A549 (cell line): ENCODE data around the gene PLCB1. TPM values are rescaled to one million over a fixed set of nuclear protein-coding genes. Genes with fewer than 3 reads are reported as not detected.

Experiments
- ATAC-seq, 2 experiments: fragments of 200-7000 bp in 1 of 2; fragments of >200 bp in 1 of 2; cut with Nextera tagmentation in 1 of 2; cut with Tn5 transposase in 1 of 2; 3 replicates each; pipeline versions ENCODE4 v1.8.0 to v1.9.1; 2018 to 2020; ENCODE audit warnings: mild to moderate bottlenecking in 1 of 2, moderate library complexity in 1 of 2
- CTCF ChIA-PET: fragments of 300-600 bp; sonication (Branson Sonifier 250); formaldehyde crosslinking; extraction: SDS; loops from one replicate; lab custom pipeline; 2021; ENCODE audit warnings: antibody characterized with exemption, inconsistent platforms; lab: Yijun Ruan, JAX
- POLR2A ChIA-PET: fragments of 350-600 bp; formaldehyde crosslinking; extraction: SDS; loops from one replicate; lab custom pipeline; 2021; ENCODE audit warnings: antibody characterized with exemption, inconsistent platforms; lab: Yijun Ruan, JAX
- DNase-seq, 2 experiments: peaks; one replicate each; pipeline versions ENCODE4 v3.0.0 to v3.0.0-alpha.2; 2011 to 2016; ENCODE audit warnings: low read depth in 1 of 2, low spot score in 1 of 2
- FAIRE-seq: peaks from 2 replicates; lab custom pipeline; 2011; peaks lifted over from hg19 to GRCh38; lab: Jason Lieb, UNC
- H3K27ac ChIP-seq, 2 experiments: fragments of >200 bp; sonication (Bioruptor Twin); formaldehyde crosslinking; 3 replicates each; pipeline ENCODE4 v1.5.1; 2016 to 2017
- H3K4me1 ChIP-seq: fragments of >200 bp; sonication (Bioruptor Twin); formaldehyde crosslinking; 3 replicates; pipeline ENCODE4 v1.6.1; 2016
- H3K4me2 ChIP-seq: fragments of >200 bp; sonication (Bioruptor Twin); formaldehyde crosslinking; 3 replicates; pipeline ENCODE4 v1.6.1; 2016
- H3K4me3 ChIP-seq: fragments of >200 bp; sonication (Bioruptor Twin); formaldehyde crosslinking; 3 replicates; pipeline ENCODE4 v1.5.1; 2016
- H3K9me3 ChIP-seq: fragments of >200 bp; sonication (Bioruptor Twin); formaldehyde crosslinking; 3 replicates; pipeline ENCODE4 v1.6.1; 2016
- CBX2 ChIP-seq: fragments of 200-600 bp; sonication (generic); IDR thresholded peaks from 2 replicates; pipeline ENCODE4 v1.6.1; 2016; ENCODE audit warnings: low read depth, mild to moderate bottlenecking, borderline replicate concordance
- CHD4 ChIP-seq: fragments of 200-600 bp; sonication (generic); IDR thresholded peaks from 2 replicates; pipeline ENCODE4 v1.6.1; 2016; ENCODE audit warnings: antibody characterized with exemption, mild to moderate bottlenecking, borderline replicate concordance
- EHMT2 ChIP-seq: fragments of 200-600 bp; sonication (generic); IDR thresholded peaks from 2 replicates; pipeline ENCODE4 v1.6.1; 2016; ENCODE audit warnings: antibody characterized with exemption, low read depth, mild to moderate bottlenecking, moderate library complexity
- EP300 ChIP-seq, 2 experiments: fragments of >200 bp; sonication (Bioruptor Twin); formaldehyde crosslinking; IDR thresholded peaks; 2 replicates in 1 of 2; 3 replicates in 1 of 2; pipeline ENCODE4 v1.6.1; 2016 to 2017
- ESRRA ChIP-seq: fragments of 150-350 bp; IDR thresholded peaks from 2 replicates; pipeline ENCODE4 v1.6.1; 2014; ENCODE audit warnings: mild to moderate bottlenecking, low read length, borderline replicate concordance
- FOSB ChIP-seq: fragments of 250-450 bp; sonication (Bioruptor Pico); IDR thresholded peaks from 2 replicates; pipeline ENCODE4 v1.5.0; 2020; ENCODE audit warnings: mild to moderate bottlenecking, moderate library complexity
- FOSL2 ChIP-seq, 2 experiments: fragments of 450-650 bp in 1 of 2; fragments of >200 bp in 1 of 2; sonication (Bioruptor Twin) in 1 of 2; formaldehyde crosslinking; IDR thresholded peaks; 2 replicates each; pipeline versions ENCODE4 v1.5.0 to v1.6.1; 2016 to 2020; ENCODE audit warnings: mild to moderate bottlenecking in 1 of 2, moderate library complexity in 1 of 2
- HOXA7 ChIP-seq: fragments of 250-450 bp; sonication (Bioruptor Pico); IDR thresholded peaks from 2 replicates; pipeline ENCODE4 v1.5.0; 2020; ENCODE audit warnings: mild to moderate bottlenecking, moderate library complexity
- MAZ ChIP-seq: fragments of 150-350 bp; IDR thresholded peaks from 2 replicates; pipeline ENCODE4 v1.6.1; 2014; ENCODE audit warnings: antibody characterized with exemption, low read depth, low read length, borderline replicate concordance
- MYC ChIP-seq: IDR thresholded peaks from 2 replicates; pipeline ENCODE4 v1.6.1; 2012; ENCODE audit warnings: mild to moderate bottlenecking, inconsistent platforms, low read length, improper control_type of control experiment, borderline replicate concordance
- NR3C1 ChIP-seq: fragments of >200 bp; sonication (Bioruptor Twin); formaldehyde crosslinking; IDR thresholded peaks from 3 replicates; pipeline ENCODE4 v1.6.1; 2017
- POLR2AphosphoS2 ChIP-seq: conservative IDR thresholded peaks from 2 replicates; pipeline ENCODE4 v1.6.1; 2012; ENCODE audit warnings: low read length, improper control_type of control experiment, inconsistent platforms
- RAD21 ChIP-seq, 2 experiments: fragments of >200 bp in 1 of 2; sonication (Bioruptor Twin) in 1 of 2; formaldehyde crosslinking in 1 of 2; IDR thresholded peaks in 1 of 2; conservative IDR thresholded peaks in 1 of 2; 2 replicates in 1 of 2; 3 replicates in 1 of 2; pipeline ENCODE4 v1.6.1; 2012 to 2018; ENCODE audit warnings: inconsistent platforms in 1 of 2
- RARB ChIP-seq: fragments of 250-450 bp; sonication (Bioruptor Pico); IDR thresholded peaks from 2 replicates; pipeline ENCODE4 v1.8.0; 2021; ENCODE audit warnings: mild to moderate bottlenecking, moderate library complexity
- RCOR1 ChIP-seq: fragments of 150-350 bp; IDR thresholded peaks from 2 replicates; pipeline ENCODE4 v1.6.1; 2014; ENCODE audit warnings: antibody characterized with exemption, low read length, low read depth
- SREBF2 ChIP-seq: fragments of 450-650 bp; IDR thresholded peaks from 2 replicates; pipeline ENCODE4 v1.6.1; 2014; ENCODE audit warnings: mild to moderate bottlenecking, moderate library complexity
- TP53 ChIP-seq: fragments of 250-450 bp; sonication (Bioruptor Pico); IDR thresholded peaks from 2 replicates; pipeline ENCODE4 v1.5.0; 2021; ENCODE audit warnings: mild to moderate bottlenecking, moderate library complexity
- ZC3H11A ChIP-seq: fragments of 450-650 bp; IDR thresholded peaks from 2 replicates; pipeline ENCODE4 v1.6.1; 2014; ENCODE audit warnings: antibody characterized with exemption, mild to moderate bottlenecking
- ZSCAN20 ChIP-seq: fragments of 250-450 bp; sonication (Bioruptor Pico); IDR thresholded peaks from 2 replicates; pipeline ENCODE4 v1.8.0; 2022; ENCODE audit warnings: mild to moderate bottlenecking, moderate library complexity
- WGBS: methylation state at CpG from one replicate; pipeline ENCODE4 v1.1.6; 2017; ENCODE audit errors: missing lambda C conversion rate; 5-methylcytosine and 5-hydroxymethylcytosine counted together
- polyA plus RNA-seq, 4 experiments: library from polyadenylated mRNA; depleted of rRNA in 3 of 4; stranded (reverse); fragments of >200 nt; fragmentation: RNase III in 1 of 4; extraction: RNeasy Plus Mini Kit Qiagen cat#74134 plus additional on column Dnase treatment in 1 of 4; gene quantifications; 2 replicates in 3 of 4; 3 replicates in 1 of 4; pipeline ENCODE4 v1.2.3, GENCODE V29; 2011 to 2017
- TF ChIP-seq, protein P1 (sequence below): fragments of >200 bp; sonication (Bioruptor Twin); formaldehyde crosslinking; IDR thresholded peaks from 3 replicates; pipeline ENCODE4 v1.6.1; 2016
- TF ChIP-seq, protein P2 (sequence below): IDR thresholded peaks from 2 replicates; pipeline ENCODE4 v1.6.1; 2012
- TF ChIP-seq, protein P3 (sequence below): fragments of >200 bp; sonication (Bioruptor Twin); formaldehyde crosslinking; IDR thresholded peaks from 3 replicates; pipeline ENCODE4 v1.5.1; 2016
- TF ChIP-seq, protein P4 (sequence below): fragments of 250-450 bp; sonication (Bioruptor Pico); IDR thresholded peaks from 2 replicates; pipeline ENCODE4 v1.5.0; 2021; ENCODE audit warnings: mild to moderate bottlenecking, moderate library complexity, borderline replicate concordance
- TF ChIP-seq, protein P5 (sequence below): fragments of 450-650 bp; IDR thresholded peaks from 2 replicates; pipeline ENCODE4 v1.6.1; 2014; ENCODE audit warnings: antibody characterized with exemption
- TF ChIP-seq, protein P6 (sequence below): IDR thresholded peaks from 2 replicates; pipeline ENCODE4 v1.6.1; 2012; ENCODE audit warnings: low read depth, borderline replicate concordance
- TF ChIP-seq, protein P7 (sequence below): fragments of 250-450 bp; sonication (Bioruptor Pico); IDR thresholded peaks from 2 replicates; pipeline ENCODE4 v1.5.0; 2020; ENCODE audit warnings: low read depth, mild to moderate bottlenecking, moderate library complexity

Gene PLCB1
- polyA plus RNA-seq, 2 of the 4 experiments (the other 2 are of a cell fraction): 0.97 to 6.3 TPM

DNA sequence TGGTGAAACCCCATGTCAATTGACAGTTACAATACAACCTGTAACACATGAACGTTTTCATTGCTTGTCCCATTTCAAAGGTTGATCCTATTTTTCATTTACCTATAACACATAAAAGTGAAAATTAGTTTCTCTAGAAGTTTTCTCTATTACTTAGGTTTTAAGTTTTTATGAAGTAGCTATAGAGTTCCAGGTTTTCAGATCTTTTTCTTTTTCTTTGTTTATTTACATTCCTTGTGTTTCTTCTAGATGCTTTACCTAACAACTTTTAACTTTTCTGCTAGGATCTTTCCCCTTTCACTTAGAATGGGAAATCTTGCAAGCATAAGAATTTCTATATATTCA is 232.6 kb downstream of the PLCB1 start:
- POLR2A ChIA-PET: no interaction called here
- Histone ChIP-seq H3K4me2 (no peak overlapping the region), H3K9me3 (no peaks in the 10 kb centered on the region), H3K4me3 (no peak overlapping the region), H3K4me1 (no peaks in the 10 kb centered on the region), H3K27ac (no peak overlapping the region)
- ATAC-seq: no peak
- 4% methylated on average over 1 of the region's 1 CpG for WGBS
- TF ChIP-seq FOSL2 (IDR thresholded peaks at IDR 0.05) (no peak), FOSL2 (CRISPR knock-in tag; IDR thresholded peaks at IDR 0.05) (no peak), ZSCAN20 (no peak)
- CTCF ChIA-PET: no interaction called here
- FAIRE-seq: peak; percentile 63
- no peak for DNase-seq

DNA sequence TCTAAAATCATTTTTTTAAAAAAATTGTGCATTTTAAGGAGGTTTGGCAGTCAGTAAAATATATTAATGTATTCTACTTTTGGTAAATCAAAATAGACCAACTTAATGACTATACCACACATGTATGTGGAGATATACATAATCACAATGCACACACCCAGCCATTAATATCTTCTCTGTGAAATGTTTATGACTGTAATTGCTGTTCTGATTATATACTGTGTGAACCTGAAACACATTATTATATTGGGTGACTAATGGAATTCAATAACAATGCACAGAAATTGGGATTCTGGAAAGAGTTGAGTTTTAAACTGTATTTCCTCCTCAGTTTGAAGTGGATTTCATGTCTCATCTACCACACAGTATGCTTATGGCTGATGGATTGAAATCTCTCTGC is 233.6 kb downstream of the PLCB1 start:
- ChIA-PET CTCF (no interaction called here), POLR2A (no interaction called here)
- Histone ChIP-seq H3K27ac (no peak overlapping the region), H3K4me3 (no peak overlapping the region), H3K9me3 (no peaks in the 10 kb centered on the region), H3K4me2 (no peak overlapping the region), H3K4me1 (no peaks in the 10 kb centered on the region)
- no peak for ATAC-seq
- DNase-seq: no peak
- no peak for FAIRE-seq
- TF ChIP-seq ZC3H11A (no peak), CBX2 (no peak), ESRRA (no peak), FOSB (CRISPR knock-in tag) (no peak), CHD4 (no peak), TP53 (CRISPR knock-in tag) (no peak), RAD21 (conservative IDR thresholded peaks at IDR 0.05 in 1 of 2, IDR thresholded peaks at IDR 0.05 in 1 of 2) (no peak), MYC (no peak), RCOR1 (no peak), POLR2AphosphoS2 (no peak), NR3C1 (no peak)
- TF ChIP-seq, protein P1, sequence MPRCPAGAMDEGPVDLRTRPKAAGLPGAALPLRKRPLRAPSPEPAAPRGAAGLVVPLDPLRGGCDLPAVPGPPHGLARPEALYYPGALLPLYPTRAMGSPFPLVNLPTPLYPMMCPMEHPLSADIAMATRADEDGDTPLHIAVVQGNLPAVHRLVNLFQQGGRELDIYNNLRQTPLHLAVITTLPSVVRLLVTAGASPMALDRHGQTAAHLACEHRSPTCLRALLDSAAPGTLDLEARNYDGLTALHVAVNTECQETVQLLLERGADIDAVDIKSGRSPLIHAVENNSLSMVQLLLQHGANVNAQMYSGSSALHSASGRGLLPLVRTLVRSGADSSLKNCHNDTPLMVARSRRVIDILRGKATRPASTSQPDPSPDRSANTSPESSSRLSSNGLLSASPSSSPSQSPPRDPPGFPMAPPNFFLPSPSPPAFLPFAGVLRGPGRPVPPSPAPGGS: no peak
- TF ChIP-seq, protein P2, sequence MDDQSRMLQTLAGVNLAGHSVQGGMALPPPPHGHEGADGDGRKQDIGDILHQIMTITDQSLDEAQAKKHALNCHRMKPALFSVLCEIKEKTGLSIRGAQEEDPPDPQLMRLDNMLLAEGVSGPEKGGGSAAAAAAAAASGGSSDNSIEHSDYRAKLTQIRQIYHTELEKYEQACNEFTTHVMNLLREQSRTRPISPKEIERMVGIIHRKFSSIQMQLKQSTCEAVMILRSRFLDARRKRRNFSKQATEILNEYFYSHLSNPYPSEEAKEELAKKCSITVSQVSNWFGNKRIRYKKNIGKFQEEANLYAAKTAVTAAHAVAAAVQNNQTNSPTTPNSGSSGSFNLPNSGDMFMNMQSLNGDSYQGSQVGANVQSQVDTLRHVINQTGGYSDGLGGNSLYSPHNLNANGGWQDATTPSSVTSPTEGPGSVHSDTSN: no peak
- TF ChIP-seq, protein P3, sequence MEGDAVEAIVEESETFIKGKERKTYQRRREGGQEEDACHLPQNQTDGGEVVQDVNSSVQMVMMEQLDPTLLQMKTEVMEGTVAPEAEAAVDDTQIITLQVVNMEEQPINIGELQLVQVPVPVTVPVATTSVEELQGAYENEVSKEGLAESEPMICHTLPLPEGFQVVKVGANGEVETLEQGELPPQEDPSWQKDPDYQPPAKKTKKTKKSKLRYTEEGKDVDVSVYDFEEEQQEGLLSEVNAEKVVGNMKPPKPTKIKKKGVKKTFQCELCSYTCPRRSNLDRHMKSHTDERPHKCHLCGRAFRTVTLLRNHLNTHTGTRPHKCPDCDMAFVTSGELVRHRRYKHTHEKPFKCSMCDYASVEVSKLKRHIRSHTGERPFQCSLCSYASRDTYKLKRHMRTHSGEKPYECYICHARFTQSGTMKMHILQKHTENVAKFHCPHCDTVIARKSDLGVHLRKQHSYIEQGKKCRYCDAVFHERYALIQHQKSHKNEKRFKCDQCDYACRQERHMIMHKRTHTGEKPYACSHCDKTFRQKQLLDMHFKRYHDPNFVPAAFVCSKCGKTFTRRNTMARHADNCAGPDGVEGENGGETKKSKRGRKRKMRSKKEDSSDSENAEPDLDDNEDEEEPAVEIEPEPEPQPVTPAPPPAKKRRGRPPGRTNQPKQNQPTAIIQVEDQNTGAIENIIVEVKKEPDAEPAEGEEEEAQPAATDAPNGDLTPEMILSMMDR: no peak
- TF ChIP-seq, protein P4, sequence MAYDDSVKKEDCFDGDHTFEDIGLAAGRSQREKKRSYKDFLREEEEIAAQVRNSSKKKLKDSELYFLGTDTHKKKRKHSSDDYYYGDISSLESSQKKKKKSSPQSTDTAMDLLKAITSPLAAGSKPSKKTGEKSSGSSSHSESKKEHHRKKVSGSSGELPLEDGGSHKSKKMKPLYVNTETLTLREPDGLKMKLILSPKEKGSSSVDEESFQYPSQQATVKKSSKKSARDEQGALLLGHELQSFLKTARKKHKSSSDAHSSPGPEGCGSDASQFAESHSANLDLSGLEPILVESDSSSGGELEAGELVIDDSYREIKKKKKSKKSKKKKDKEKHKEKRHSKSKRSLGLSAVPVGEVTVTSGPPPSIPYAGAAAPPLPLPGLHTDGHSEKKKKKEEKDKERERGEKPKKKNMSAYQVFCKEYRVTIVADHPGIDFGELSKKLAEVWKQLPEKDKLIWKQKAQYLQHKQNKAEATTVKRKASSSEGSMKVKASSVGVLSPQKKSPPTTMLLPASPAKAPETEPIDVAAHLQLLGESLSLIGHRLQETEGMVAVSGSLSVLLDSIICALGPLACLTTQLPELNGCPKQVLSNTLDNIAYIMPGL: no peak

DNA sequence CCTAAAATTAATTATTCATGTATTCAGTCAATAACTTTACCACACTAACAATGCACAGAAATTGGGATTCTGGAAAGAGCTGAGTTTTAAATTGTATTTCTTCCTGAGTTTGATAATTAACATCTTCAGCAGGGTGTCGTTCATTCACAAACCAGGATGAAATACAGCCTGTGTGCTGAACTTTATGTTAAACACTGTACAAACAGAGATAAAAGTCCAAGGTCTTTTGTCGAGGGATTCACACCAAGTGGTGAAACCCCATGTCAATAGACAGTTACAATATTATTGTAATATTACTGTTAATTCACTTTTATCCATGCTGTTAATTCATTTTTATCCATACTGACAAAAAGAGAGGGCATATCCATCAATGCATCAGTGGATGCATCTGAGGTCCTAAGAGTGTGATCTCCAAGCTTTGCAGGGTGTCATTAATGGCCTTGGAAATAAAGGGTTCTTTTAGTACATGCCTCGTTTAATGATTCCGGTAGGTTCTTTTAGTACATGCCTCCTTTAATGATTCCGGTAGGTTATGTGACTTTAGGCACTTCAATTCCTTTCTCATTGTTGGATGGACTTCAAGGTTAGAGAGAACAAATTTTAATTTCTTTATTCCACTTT is 234.3 kb downstream of the PLCB1 start:
- ATAC-seq: no peak
- no peak for FAIRE-seq
- TF ChIP-seq EHMT2: no peak
- no peak for TF ChIP-seq RARB (CRISPR knock-in tag)
- TF ChIP-seq, protein P5, sequence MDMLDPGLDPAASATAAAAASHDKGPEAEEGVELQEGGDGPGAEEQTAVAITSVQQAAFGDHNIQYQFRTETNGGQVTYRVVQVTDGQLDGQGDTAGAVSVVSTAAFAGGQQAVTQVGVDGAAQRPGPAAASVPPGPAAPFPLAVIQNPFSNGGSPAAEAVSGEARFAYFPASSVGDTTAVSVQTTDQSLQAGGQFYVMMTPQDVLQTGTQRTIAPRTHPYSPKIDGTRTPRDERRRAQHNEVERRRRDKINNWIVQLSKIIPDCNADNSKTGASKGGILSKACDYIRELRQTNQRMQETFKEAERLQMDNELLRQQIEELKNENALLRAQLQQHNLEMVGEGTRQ: no peak
- TF ChIP-seq RCOR1: no peak
- TF ChIP-seq ZC3H11A: no peak
- no peak for TF ChIP-seq SREBF2
- no peak for TF ChIP-seq MAZ
- TF ChIP-seq, protein P6, sequence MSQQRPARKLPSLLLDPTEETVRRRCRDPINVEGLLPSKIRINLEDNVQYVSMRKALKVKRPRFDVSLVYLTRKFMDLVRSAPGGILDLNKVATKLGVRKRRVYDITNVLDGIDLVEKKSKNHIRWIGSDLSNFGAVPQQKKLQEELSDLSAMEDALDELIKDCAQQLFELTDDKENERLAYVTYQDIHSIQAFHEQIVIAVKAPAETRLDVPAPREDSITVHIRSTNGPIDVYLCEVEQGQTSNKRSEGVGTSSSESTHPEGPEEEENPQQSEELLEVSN: no peak
- no peak for TF ChIP-seq EP300 (IDR thresholded peaks at IDR 0.05)
- TF ChIP-seq, protein P7, sequence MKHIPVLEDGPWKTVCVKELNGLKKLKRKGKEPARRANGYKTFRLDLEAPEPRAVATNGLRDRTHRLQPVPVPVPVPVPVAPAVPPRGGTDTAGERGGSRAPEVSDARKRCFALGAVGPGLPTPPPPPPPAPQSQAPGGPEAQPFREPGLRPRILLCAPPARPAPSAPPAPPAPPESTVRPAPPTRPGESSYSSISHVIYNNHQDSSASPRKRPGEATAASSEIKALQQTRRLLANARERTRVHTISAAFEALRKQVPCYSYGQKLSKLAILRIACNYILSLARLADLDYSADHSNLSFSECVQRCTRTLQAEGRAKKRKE: no peak
- TF ChIP-seq HOXA7 (CRISPR knock-in tag): no peak

More for the DNA sequence above, 234.3 kb downstream of the PLCB1 start:
- POLR2A ChIA-PET: no interaction called here
- no peak overlapping the region for H3K4me3 ChIP-seq
- H3K4me1 ChIP-seq: no peaks in the 10 kb centered on the region
- CTCF ChIA-PET: interaction anchor here (1.6 kb wide), 1 partner anchor 10 kb away, joined by 4 read pairs; no protein-coding TSS in a partner anchor
- H3K4me2 ChIP-seq: no peak overlapping the region
- WGBS: 33% methylated on average over 5 of the region's 5 CpGs
- no peaks in the 10 kb centered on the region for H3K9me3 ChIP-seq
- DNase-seq: no peak
- no peak overlapping the region for H3K27ac ChIP-seq
